ENCODE measurements around the gene FANCE. TPM values are rescaled to one million over a fixed set of nuclear protein-coding genes. Genes with fewer than 3 reads are reported as not detected.

FANCE gene
- total RNA-seq, 1 donor from 2014 or later: 9.0 TPM

DNA sequence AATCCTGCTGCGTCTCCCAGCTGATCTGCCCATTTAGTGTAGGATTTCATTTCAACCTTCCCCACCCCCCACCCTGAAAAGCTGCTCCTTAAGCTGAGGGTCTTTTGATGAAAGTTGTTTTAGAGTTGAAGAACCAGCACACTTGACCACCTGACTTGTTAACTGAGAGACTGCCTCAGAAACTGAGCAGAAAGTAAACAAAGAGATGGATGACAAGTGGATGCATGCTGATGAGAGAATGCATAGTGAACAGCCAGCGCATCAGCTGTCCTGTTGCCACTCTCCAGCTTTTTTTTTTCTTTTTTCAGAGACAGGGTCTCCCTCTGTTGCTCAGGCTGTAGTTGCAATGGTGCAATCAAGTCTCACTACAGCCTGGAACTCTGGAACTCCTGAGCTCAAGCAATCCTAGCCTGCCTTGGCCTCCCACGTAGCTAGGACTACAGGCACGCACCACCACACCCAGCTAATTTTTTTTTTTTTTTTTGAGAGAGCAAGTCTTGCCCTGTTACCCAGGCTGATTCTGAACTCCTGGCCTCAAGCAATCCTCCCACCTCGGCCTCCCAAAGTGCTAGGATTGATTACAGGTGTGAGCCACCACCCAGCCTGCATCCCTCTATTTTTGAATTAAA, 25.5 kb downstream of the FANCE start:
- ATAC-seq: no peak
- Histone ChIP-seq H3K27ac (no peak overlapping the region), H3K9me3 (no peaks in the 10 kb centered on the region), H3K4me3 (no peak overlapping the region), H3K27me3 (ENCODE audit: low read depth) (no peaks in the 10 kb centered on the region), H3K4me1 (peaks cover 1% of the 10 kb centered on the region), H3K36me3 (peaks cover 61% of the 10 kb centered on the region)
- intact Hi-C loops (cut with DNase I): no loop called here
- TF ChIP-seq, protein P1, sequence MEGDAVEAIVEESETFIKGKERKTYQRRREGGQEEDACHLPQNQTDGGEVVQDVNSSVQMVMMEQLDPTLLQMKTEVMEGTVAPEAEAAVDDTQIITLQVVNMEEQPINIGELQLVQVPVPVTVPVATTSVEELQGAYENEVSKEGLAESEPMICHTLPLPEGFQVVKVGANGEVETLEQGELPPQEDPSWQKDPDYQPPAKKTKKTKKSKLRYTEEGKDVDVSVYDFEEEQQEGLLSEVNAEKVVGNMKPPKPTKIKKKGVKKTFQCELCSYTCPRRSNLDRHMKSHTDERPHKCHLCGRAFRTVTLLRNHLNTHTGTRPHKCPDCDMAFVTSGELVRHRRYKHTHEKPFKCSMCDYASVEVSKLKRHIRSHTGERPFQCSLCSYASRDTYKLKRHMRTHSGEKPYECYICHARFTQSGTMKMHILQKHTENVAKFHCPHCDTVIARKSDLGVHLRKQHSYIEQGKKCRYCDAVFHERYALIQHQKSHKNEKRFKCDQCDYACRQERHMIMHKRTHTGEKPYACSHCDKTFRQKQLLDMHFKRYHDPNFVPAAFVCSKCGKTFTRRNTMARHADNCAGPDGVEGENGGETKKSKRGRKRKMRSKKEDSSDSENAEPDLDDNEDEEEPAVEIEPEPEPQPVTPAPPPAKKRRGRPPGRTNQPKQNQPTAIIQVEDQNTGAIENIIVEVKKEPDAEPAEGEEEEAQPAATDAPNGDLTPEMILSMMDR (IDR thresholded peaks at IDR 0.05): no peak
- DNase-seq: no peak

DNA sequence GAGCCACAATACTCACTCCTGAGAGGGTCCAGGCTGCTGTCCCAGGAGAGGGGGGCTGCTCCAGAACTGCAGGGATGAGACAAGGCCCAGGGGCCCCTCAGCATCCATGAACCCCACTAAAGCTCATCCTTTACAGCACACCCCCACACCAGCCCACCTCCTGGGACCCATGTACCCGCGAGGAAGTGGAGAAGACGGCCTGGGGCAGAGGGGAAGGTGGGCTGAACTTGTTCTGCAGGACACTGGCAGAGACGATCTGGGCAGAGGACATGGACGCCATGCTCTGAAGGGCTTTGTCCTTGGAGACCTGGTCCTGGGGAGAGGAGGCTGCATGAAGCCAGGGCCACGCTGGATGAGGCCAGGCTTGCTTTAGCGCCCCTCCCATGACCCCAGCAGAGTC, 26.1 kb downstream of the FANCE start:
- Histone ChIP-seq H3K36me3 (peaks cover 55% of the 10 kb centered on the region), H3K27ac (no peak overlapping the region), H3K9me3 (no peaks in the 10 kb centered on the region), H3K4me3 (no peak overlapping the region), H3K27me3 (ENCODE audit: low read depth) (no peaks in the 10 kb centered on the region), H3K4me1 (no peaks in the 10 kb centered on the region)
- ATAC-seq: no peak
- intact Hi-C loops (cut with DNase I): no loop called here
- TF ChIP-seq, protein P1 (IDR thresholded peaks at IDR 0.05): no peak
- DNase-seq: no peak

DNA sequence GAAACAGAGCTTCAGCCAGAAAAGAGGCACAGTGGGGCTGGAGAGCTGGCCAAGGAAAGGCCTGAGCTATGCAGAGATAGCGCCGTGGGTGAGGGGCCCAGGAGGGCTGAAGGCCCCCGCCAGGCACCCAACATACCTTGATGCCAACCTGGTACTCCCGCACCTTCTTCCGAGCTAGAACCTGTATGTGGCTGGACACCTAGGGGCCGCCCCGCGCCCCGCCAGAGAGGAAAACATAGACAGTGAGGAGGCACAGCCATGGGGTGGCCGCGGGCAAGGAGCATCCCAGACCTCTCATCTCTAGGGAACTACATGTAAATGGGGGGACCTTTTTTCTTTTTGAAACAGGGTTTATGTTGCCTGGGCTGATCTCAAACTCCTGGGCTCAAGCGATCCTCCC, 28.0 kb downstream of the FANCE start:
- H3K4me3 ChIP-seq: no peak overlapping the region
- H3K27me3 ChIP-seq (ENCODE audit: low read depth): no peaks in the 10 kb centered on the region
- TF ChIP-seq, protein P1 (IDR thresholded peaks at IDR 0.05): no peak
- peaks cover 7% of the 10 kb centered on the region for H3K4me1 ChIP-seq
- H3K9me3 ChIP-seq: no peaks in the 10 kb centered on the region
- intact Hi-C loops (cut with DNase I): no loop called here
- ATAC-seq: no peak
- no peak overlapping the region for H3K27ac ChIP-seq
- DNase-seq: no peak
- peaks cover 47% of the 10 kb centered on the region for H3K36me3 ChIP-seq

DNA sequence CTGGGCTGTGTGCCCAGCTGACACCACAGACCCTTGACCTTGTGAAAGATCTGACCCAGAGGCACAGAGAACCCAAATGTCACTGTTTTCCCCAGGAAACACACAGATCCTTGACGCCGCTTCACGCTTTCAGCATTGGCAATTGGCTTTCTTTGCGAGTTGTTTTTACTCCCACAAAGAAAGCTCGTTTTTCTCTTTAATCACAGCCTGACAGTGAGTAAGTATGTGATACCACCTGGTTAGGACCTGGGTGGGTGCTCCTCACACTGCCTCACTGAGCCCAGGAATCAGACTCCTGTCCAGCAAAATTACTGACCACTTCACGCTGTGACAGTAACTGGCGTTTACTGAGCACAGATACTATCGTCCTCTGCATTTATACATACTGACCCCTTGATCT, 29.1 kb downstream of the FANCE start:
- no peak overlapping the region for H3K4me3 ChIP-seq
- no peaks in the 10 kb centered on the region for H3K27me3 ChIP-seq (ENCODE audit: low read depth)
- ATAC-seq (no peak), DNase-seq (no peak)
- TF ChIP-seq, protein P1 (IDR thresholded peaks at IDR 0.05): no peak
- no peak overlapping the region for H3K27ac ChIP-seq
- H3K4me1 ChIP-seq: peaks cover 18% of the 10 kb centered on the region
- peaks cover 39% of the 10 kb centered on the region for H3K36me3 ChIP-seq
- H3K9me3 ChIP-seq: no peaks in the 10 kb centered on the region
- intact Hi-C loops (cut with DNase I): no loop called here

DNA sequence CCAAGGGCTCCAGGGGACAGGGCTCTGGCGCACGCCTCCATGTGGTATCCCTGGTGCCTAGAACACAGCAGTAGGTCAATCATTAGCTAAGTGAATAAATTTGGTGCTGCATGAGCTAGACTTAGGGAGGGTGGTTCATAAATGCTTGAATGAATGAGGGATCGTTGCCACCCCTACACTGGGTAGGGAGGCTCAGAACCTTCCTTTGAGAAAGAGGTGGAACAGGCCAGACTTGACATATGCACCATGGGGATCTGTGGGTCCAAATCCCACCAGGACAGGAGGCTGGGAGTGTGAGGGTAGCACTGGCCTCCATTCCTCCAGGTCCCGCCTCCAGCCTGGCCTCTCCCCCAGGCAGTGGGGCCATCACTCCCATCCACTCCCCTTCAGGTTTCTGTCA, 30.9 kb downstream of the FANCE start:
- H3K36me3 ChIP-seq: peaks cover 38% of the 10 kb centered on the region
- no peak overlapping the region for H3K27ac ChIP-seq
- no peak overlapping the region for H3K4me3 ChIP-seq
- TF ChIP-seq, protein P1 (IDR thresholded peaks at IDR 0.05): no peak
- ATAC-seq: no peak
- DNase-seq: no peak
- H3K27me3 ChIP-seq (ENCODE audit: low read depth): no peaks in the 10 kb centered on the region
- intact Hi-C loops (cut with DNase I): no loop called here
- H3K9me3 ChIP-seq: no peaks in the 10 kb centered on the region
- H3K4me1 ChIP-seq: peaks cover 36% of the 10 kb centered on the region

Measured in lower lobe of right lung (tissue), 2 donors.